Neural cell (in vitro differentiated cells): Measurements from ENCODE around the gene CRYBB2. TPM values are rescaled to one million over a fixed set of nuclear protein-coding genes. Genes with fewer than 3 reads are reported as not detected.

Experiments used
- H2AFZ ChIP-seq: fragments of 200-600, 300-800 bp; sonication (generic), shearing (Covaris generic); 2 replicates; pipeline ENCODE4 v1.6.0; 2014; ENCODE audit warnings: low read depth, mild to moderate bottlenecking, antibody characterized with exemption, low read length, moderate library complexity
- H3F3A ChIP-seq: fragments of 200-600 bp; shearing (Covaris generic); 2 replicates; pipeline ENCODE4 v1.6.1; 2016; ENCODE audit warnings: mild to moderate bottlenecking, moderate library complexity, mixed read lengths, antibody characterized with exemption, low read length; ENCODE audit not compliant: insufficient read depth, poor library complexity, severe bottlenecking
- H3K27ac ChIP-seq: fragments of 200-600, 300-800 bp; sonication (generic), shearing (Covaris generic); 2 replicates; pipeline ENCODE4 v1.5.1; 2014; ENCODE audit warnings: mild to moderate bottlenecking, low read length, moderate library complexity
- H3K27me3 ChIP-seq: fragments of 300-800, 200-600 bp; sonication (generic), shearing (Covaris generic); 2 replicates; pipeline ENCODE4 v1.6.0; 2014; ENCODE audit warnings: mild to moderate bottlenecking, low read depth, low read length, moderate library complexity; ENCODE audit not compliant: insufficient read depth
- H3K36me3 ChIP-seq: fragments of 300-800, 200-600 bp; sonication (generic), shearing (Covaris generic); 2 replicates; pipeline ENCODE4 v1.5.1; 2014; ENCODE audit warnings: mild to moderate bottlenecking, antibody characterized with exemption, low read length, moderate library complexity; ENCODE audit not compliant: insufficient read depth
- H3K4me2 ChIP-seq: fragments of 300-800, 200-600 bp; sonication (generic), shearing (Covaris generic); 2 replicates; pipeline ENCODE4 v1.6.0; 2014; ENCODE audit warnings: mild to moderate bottlenecking, low read length
- H3K4me3 ChIP-seq: fragments of 300-800, 200-600 bp; sonication (generic), shearing (Covaris generic); 2 replicates; pipeline ENCODE4 v1.5.1; 2014; ENCODE audit warnings: mild to moderate bottlenecking, low read length, moderate library complexity
- H3K79me2 ChIP-seq: fragments of 200-600 bp; shearing (Covaris generic); replicated peaks from 2 replicates; pipeline ENCODE4 v1.6.0; 2014; ENCODE audit warnings: mild to moderate bottlenecking, low read length, moderate library complexity; ENCODE audit not compliant: insufficient read depth
- H3K9ac ChIP-seq: fragments of 300-800, 200-600 bp; sonication (generic), shearing (Covaris generic); 2 replicates; pipeline ENCODE4 v1.6.1; 2016; ENCODE audit warnings: mild to moderate bottlenecking, low read length, mixed read lengths
- H3K9me2 ChIP-seq: fragments of 200-600 bp; shearing (Covaris generic); 2 replicates; pipeline ENCODE4 v1.6.1; 2016; ENCODE audit warnings: mild to moderate bottlenecking, low read length, mixed read lengths; ENCODE audit not compliant: insufficient read depth
- H3K9me3 ChIP-seq: fragments of 200-600, 300-800 bp; sonication (generic), shearing (Covaris generic); 2 replicates; pipeline ENCODE4 v1.6.1; 2016; ENCODE audit warnings: mild to moderate bottlenecking, mixed run types, low read length, moderate library complexity, mixed read lengths
- H4K20me1 ChIP-seq: fragments of 200-600 bp; shearing (Covaris generic); 2 replicates; pipeline ENCODE4 v1.6.1; 2016; ENCODE audit warnings: mild to moderate bottlenecking, mixed run types; ENCODE audit not compliant: insufficient read depth
- CTCF ChIP-seq: fragments of 450-650 bp; IDR thresholded peaks from 2 replicates; pipeline ENCODE4 v1.5.1; 2014; ENCODE audit warnings: antibody characterized with exemption, mild to moderate bottlenecking, moderate library complexity; ENCODE audit not compliant: poor library complexity, severe bottlenecking
- EP300 ChIP-seq: fragments of 450-650 bp; conservative IDR thresholded peaks from 2 replicates; pipeline ENCODE4 v1.6.1; 2014; ENCODE audit warnings: antibody characterized with exemption, mild to moderate bottlenecking, moderate library complexity; ENCODE audit not compliant: poor library complexity, severe bottlenecking
- EZH2 ChIP-seq: fragments of 200-600, 300-800 bp; shearing (Covaris generic), sonication (generic); IDR thresholded peaks from 2 replicates; pipeline ENCODE4 v1.6.1; 2014; ENCODE audit warnings: antibody characterized with exemption, low read length, borderline replicate concordance, mild to moderate bottlenecking; ENCODE audit not compliant: insufficient read depth, poor library complexity, severe bottlenecking
- MXI1 ChIP-seq: fragments of 450-650 bp; conservative IDR thresholded peaks from 2 replicates; pipeline ENCODE4 v1.6.1; 2014; ENCODE audit warnings: antibody characterized with exemption, mild to moderate bottlenecking; ENCODE audit not compliant: poor library complexity, severe bottlenecking
- POLR2AphosphoS5 ChIP-seq: IDR thresholded peaks from 2 replicates; pipeline ENCODE4 v1.6.1; 2012
- RAD21 ChIP-seq: fragments of 450-650 bp; conservative IDR thresholded peaks from 2 replicates; pipeline ENCODE4 v1.6.1; 2014; ENCODE audit warnings: antibody characterized with exemption, mild to moderate bottlenecking, moderate library complexity
- REST ChIP-seq: IDR thresholded peaks from 2 replicates; pipeline ENCODE4 v1.6.1; 2012; ENCODE audit warnings: borderline replicate concordance
- SMC3 ChIP-seq: fragments of 450-650 bp; conservative IDR thresholded peaks from 2 replicates; pipeline ENCODE4 v1.6.1; 2014; ENCODE audit warnings: antibody characterized with exemption, mild to moderate bottlenecking, moderate library complexity; ENCODE audit not compliant: poor library complexity
- TAF1 ChIP-seq: IDR thresholded peaks from 2 replicates; pipeline ENCODE4 v1.6.1; 2012; ENCODE audit warnings: low read depth
- polyA plus RNA-seq: library from polyadenylated mRNA; depleted of rRNA; stranded (reverse); fragments of >200 nt; gene quantifications from 2 replicates; pipeline ENCODE4 v1.2.3, GENCODE V29; 2014

Gene CRYBB2
- polyA plus RNA-seq, 1 donor from 2014 or later = not detected

- H3K79me2 ChIP-seq = no peaks in the 10 kb centered on the region
- H3K9ac ChIP-seq = no peak within 1 kb of the TSS
- TF ChIP-seq CTCF = no peak
- no peak for TF ChIP-seq SMC3
- no peak for TF ChIP-seq POLR2AphosphoS5
- no peak for TF ChIP-seq REST
- TF ChIP-seq EP300 = no peak
- no peak for TF ChIP-seq MXI1
- TF ChIP-seq TAF1 = no peak
- no peak for TF ChIP-seq EZH2
- TF ChIP-seq RAD21 = no peak
- no peaks in the 10 kb centered on the region for H3K36me3 ChIP-seq
- no peaks in the 10 kb centered on the region for H3K9me2 ChIP-seq
- no peaks in the 10 kb centered on the region for H4K20me1 ChIP-seq
- H3K4me3 ChIP-seq = no peak within 1 kb of the TSS
- no peak within 1 kb of the TSS for H3K27ac ChIP-seq
- no peak within 1 kb of the TSS for H2AFZ ChIP-seq
- no peaks in the 10 kb centered on the region for H3K27me3 ChIP-seq
- no peaks in the 10 kb centered on the region for H3K9me3 ChIP-seq
- H3F3A ChIP-seq = no peaks in the 10 kb centered on the region
- H3K4me2 ChIP-seq = no peak within 1 kb of the TSS
Observed at GRCh38 chr22:25199731-25200520, 19.5 kb upstream of the CRYBB2 start, which contains the start of gene CRYBB3. Gene CRYBB3 (plus strand): TSS chr22:25199858. CDS start chr22:25201397, 1,539 bp downstream.

- Histone ChIP-seq H3K9me2 (no peaks in the 10 kb centered on the region), H3F3A (no peaks in the 10 kb centered on the region), H3K27ac (no peak overlapping the region), H3K9ac (no peak overlapping the region), H3K4me3 (no peak overlapping the region), H3K79me2 (no peaks in the 10 kb centered on the region), H3K36me3 (no peaks in the 10 kb centered on the region), H3K4me2 (no peak overlapping the region), H3K27me3 (no peaks in the 10 kb centered on the region), H2AFZ (no peak overlapping the region), H3K9me3 (no peaks in the 10 kb centered on the region), H4K20me1 (no peaks in the 10 kb centered on the region)
- TF ChIP-seq POLR2AphosphoS5 (no peak), TAF1 (no peak), RAD21 (no peak), EP300 (no peak), MXI1 (no peak), REST (no peak), SMC3 (no peak), EZH2 (no peak), CTCF (no peak)
Observed at GRCh38 chr22:25200967-25201366, 18.5 kb upstream of the CRYBB2 start.
